Uterus (tissue), 2 donors: ENCODE data around the gene LRIG1.

Experiments
- CTCF ChIP-seq, 4 experiments: fragments of 200-600 bp in 2 of 4; fragments of 450-650 bp in 2 of 4; sonication (generic) in 2 of 4; IDR thresholded peaks; one replicate each; pipeline ENCODE4 v1.5.1; 2016 to 2019; ENCODE audit warnings: antibody characterized with exemption in 4 of 4, mild to moderate bottlenecking in 2 of 4, moderate library complexity in 1 of 4
- POLR2A ChIP-seq, 2 donors: fragments of 450-650 bp; IDR thresholded peaks; one replicate each; pipeline ENCODE4 v1.6.1; 2016; ENCODE audit warnings: antibody characterized with exemption in 2 of 2, mild to moderate bottlenecking in 1 of 2, moderate library complexity in 1 of 2

DNA sequence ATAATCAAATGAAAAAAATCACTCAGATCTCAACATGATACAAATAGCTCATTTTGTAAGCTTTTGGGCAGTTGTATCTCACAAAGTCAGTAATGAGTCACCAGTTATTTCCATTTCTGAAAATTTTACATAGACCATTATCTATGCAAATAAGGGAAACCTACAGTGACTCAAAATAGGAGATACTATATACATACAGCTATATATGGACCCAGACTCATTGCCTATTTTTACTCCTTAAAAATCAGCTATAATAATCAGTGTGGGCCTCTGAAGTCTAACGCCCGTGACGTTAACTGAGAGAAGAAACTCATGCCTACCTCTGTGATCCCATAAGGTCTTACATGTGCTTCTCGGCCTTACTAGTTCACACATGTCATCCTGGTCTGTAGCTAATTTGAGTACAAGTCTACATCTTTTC is 31.6 kb downstream of the LRIG1 start:
- TF ChIP-seq CTCF (IDR thresholded peaks at IDR 0.05) = no peak
- TF ChIP-seq POLR2A (IDR thresholded peaks at IDR 0.05) = no peak
